Tibial nerve (tissue), 4 donors: Measurements from ENCODE around the gene ADK.

ENCODE experiments used
- CTCF ChIP-seq, 5 experiments: fragments of 200-600 bp in 3 of 5; fragments of 450-650 bp in 2 of 5; sonication (generic) in 3 of 5; IDR thresholded peaks; one replicate each; pipeline ENCODE4 v1.5.1; 2016 to 2019; ENCODE audit warnings: antibody characterized with exemption in 5 of 5, mild to moderate bottlenecking in 3 of 5, moderate library complexity in 2 of 5
- EP300 ChIP-seq, 2 donors: sonication (generic); formaldehyde crosslinking; IDR thresholded peaks; one replicate each; pipeline ENCODE4 v1.6.1; 2017; ENCODE audit warnings: antibody characterized with exemption in 2 of 2, mild to moderate bottlenecking in 1 of 2
- POLR2A ChIP-seq, 2 donors: fragments of 450-650 bp; IDR thresholded peaks; one replicate each; pipeline ENCODE4 v1.6.1; 2017; ENCODE audit warnings: antibody characterized with exemption in 2 of 2, mild to moderate bottlenecking in 2 of 2, moderate library complexity in 2 of 2

GRCh38 chr10:74320026-74320425 lies 169.0 kb downstream of the ADK start:
- TF ChIP-seq CTCF (IDR thresholded peaks at IDR 0.05) = no peak
- TF ChIP-seq POLR2A (IDR thresholded peaks at IDR 0.05) = no peak
- no peak for TF ChIP-seq EP300 (IDR thresholded peaks at IDR 0.05)
